Muscle of arm (tissue), 12 donors: ENCODE data around the gene SPECC1. TPM values are rescaled to one million over a fixed set of nuclear protein-coding genes. Genes with fewer than 3 reads are reported as not detected.
"Not testable (repeated sequence)": the region's sequence is repeated elsewhere in the genome, so short reads cannot be mapped to it uniquely, and the experiment has no call there.

Experiments used
- DNase-seq: peaks from one replicate; pipeline ENCODE4 v3.0.0-alpha.2; 2013
- polyA plus RNA-seq, 12 donors: library from polyadenylated mRNA; unstranded; fragments of 120-200 nt; gene quantifications; one replicate each; pipeline ENCODE4 v1.2.1, GENCODE V29; 2013; ENCODE audit not compliant: insufficient read length in 12 of 12

Gene SPECC1
- polyA plus RNA-seq, 12 donors: 5.7 to 16.3 (median 7.9) TPM; not detected in 1

DNA sequence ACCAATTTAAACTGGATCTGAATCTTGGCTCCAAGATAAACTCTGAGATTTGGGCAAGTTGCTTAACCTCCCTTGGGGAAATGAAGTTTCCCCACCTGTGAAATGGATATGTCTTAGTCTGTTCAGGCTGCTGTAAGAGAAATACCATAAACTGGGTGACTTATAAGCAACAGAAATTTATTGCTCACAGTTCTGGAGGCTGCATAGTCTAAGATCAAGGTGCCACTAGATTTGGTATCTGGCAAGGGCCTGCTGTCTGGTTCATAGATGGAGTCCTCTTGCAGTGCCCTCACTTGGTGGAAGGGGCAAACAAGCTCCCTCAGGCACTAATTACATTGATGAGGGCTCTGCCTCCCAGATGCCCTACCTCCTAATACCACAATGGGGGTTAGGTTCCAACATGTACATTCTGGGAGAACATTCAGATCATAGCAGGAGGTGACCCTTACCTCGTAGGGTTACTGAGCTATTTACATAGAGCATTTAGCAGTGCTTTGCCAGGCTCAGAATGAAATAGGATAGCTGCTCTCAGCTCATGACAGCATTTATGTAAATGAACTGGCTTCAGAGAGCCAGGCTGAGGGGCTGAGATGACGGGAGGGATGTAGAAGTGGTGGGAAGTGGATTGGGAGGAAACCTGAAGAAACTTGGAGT is 83.9 kb downstream of the SPECC1 start:
- no peak for DNase-seq

GRCh38 chr17:20094777-20095176 is 85.6 kb downstream of the SPECC1 start:
- DNase-seq: no peak

GRCh38 chr17:20095336-20096080 is 86.3 kb downstream of the SPECC1 start:
- DNase-seq: peak; percentile 82

- DNase-seq: no peak
These were observed 87.3 kb downstream of the SPECC1 start for GRCh38 chr17:20096430-20096829.

DNA sequence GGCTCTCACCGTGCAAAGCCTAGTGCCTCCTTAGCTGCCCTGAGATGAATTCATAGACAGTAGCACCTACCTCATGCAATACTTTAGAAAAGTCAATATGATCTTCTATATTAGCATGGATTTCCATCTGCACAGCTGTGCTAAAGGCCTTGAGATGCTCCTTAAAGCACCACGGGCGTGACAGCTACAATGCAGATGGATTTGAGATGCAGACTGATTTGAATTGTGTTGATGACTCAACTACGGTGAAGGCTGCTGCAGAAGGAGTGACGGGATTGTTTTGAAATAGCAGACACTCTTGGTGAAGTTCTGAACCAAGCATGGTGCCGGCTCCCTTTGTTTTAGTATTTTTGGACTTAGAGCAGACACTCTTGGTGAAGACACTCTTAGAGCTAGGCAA is 88.2 kb downstream of the SPECC1 start:
- no peak for DNase-seq

GRCh38 chr17:20098314-20098713 is 89.2 kb downstream of the SPECC1 start:
- DNase-seq: no peak

DNA sequence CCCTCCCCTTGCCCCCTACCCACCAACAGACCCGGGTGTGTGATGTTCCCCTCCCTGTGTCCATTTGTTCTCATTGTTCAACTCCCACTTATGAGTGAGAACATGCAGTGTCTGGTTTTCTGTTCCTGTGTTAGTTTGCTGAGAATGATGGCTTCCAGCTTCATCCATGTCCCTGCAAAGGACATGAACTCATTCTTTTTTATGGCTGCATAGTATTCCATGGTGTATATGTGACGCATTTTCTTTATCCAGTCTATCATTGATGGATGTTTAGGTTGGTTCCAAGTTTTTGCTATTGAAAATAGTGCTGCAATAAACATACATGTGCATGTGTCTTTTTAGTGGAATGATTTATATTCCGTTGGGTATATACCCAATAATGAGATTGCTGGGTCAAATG is 91.6 kb downstream of the SPECC1 start:
- DNase-seq: not testable (repeated sequence)

DNA sequence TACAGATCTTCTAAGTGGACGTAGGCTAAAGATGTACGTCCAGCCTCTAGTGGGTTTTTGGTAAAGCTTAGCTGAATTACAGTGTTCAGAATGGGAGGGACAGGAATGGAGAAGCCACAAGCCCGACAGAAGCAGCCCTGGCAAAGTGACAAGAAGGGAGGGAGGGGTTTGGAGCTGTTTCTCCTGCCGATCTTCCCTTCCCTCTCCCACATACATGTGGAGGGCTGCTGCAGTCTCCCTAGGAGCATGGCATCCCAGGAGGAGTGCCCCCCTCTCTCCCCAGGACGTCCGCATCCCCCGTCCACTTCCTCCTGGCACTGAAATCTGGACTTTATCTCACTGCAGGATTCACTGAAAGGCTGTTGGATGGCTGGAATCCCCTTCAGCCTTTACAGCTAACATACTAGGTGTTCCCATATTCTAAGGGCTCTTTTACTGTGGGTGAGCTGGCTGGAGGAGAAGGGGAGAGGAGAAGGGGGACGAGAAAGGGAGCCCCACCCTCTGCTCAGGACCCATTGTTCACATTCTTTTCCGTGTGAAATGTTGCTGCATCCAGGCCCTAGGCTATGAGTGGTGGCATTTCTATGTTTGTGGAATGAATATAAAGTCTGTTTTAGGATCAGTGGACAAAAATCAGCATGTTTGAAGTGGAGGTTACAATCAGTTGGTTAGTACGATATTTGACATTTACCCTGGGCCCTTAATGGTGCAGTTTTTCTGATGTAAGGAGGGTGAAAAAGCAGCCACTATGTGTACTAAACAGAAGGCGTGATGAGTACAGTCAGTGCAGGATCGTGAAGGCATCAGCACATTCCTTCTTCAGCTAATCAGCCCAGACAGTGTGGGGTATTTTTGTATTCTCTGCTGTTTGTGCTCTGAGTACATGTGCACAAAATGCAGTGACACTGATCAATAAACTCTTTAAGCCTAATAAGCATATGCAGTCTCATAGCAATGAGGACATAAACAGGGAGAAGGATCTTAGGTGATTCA is 94.6 kb downstream of the SPECC1 start:
- DNase-seq: no peak

DNA sequence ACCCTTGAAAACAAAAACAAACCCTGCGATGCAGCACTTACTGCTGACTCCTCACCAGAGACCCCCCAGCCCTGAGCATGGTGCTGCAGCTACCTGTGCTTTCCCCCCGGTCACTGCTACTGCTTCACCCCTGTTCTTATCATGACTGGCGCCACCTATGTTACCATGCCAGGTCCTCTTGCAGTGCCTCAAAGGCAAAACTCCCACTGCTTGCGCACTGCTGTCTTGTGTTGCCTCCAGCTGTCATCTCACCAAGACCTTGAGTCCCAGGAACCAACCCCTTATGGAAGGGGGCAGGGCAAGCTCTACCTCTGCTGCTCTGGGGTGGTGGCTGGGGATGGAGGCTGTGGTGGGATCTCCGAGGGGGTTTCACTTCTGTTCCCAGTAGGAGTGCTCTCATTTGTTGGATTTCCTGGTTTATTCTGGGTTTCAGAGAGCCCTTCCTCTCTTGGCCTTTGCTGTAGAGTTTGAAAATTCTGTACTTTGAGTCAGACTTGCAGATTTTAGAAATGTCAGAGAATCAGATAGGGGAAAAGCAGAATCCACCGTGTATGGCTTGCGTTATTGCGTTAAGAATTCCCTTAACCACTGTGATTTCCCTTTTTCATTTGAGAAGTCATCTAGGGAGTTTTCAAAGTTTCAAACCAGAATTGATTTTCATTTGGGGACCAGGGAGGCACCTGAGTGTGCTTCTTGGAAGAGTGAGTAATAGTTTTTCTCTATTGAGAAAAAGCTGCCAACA is 96.6 kb downstream of the SPECC1 start:
- DNase-seq: no peak

- DNase-seq: not testable (repeated sequence)
These were observed 97.3 kb downstream of the SPECC1 start for GRCh38 chr17:20106446-20106845.

- DNase-seq: no peak
These were observed 99.9 kb downstream of the SPECC1 start for GRCh38 chr17:20109076-20109475.

DNA sequence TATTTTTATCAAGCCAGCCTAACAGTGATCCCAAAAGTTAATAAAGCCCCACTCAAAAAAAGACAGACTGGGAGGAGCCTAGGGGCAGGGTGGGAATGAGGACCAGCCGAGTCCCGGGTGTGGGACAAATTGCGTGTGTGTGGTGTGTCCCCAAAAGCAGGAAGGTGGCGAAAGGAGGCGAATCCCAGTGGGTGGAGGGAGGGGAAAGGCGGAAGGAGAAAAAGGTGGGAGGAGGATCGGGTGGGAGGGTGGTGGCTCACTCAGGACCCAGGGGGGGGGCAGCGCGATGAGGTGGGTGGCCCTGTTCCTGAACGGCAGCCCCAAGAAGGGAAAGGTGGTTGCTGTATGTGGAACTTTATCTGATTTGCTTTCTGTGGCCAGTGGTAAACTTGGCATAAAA is 102.4 kb downstream of the SPECC1 start:
- no peak for DNase-seq

- no peak for DNase-seq
These were observed 105.3 kb downstream of the SPECC1 start for GRCh38 chr17:20114466-20114865.

DNA sequence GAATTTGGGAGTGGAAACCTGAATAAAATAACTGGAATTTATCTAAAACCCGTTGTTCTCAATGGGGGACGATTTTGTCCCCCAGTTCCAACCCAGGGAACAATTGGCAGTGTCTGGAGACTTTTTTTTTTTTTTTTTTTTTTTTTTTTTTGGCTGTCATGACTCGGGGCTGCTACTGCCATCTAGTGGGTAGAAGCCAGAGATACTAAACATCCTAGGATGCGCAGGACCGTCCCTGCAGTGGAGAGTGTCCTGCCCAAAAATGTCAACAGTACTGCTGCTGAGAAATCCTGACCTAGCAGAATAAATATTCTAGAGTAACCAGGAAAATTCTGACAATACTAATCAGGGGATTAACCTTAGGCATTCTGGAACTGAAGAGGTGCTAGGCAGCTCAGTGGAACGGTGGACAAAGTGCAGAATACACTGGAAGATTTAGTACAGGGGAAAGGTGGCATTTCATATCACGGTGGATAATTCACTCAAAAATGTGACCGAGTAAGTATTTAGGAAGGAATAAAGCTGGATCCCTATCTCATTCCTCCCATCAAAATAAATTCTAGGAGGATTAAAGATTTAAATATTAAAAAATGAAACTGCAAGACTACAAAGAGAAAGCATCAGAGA is 107.6 kb downstream of the SPECC1 start:
- peak; percentile 63 for DNase-seq

DNA sequence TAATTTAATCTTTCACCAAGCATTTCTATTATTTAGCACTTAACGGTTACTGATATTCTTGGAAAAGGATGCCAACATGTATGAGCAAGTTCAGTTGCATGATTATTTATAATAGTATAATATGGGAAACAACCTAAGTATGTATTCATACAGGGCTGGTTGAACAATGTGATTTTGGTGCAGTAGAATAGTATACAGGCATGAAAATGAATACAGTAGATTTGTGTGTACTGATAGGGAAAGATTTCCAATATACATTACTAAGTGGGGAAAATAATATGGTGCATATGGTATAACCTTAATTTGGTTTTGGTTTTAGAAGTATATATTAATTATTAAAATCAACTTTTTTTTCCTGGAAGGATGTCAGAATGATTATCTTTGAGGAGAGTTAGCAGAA is 109.1 kb downstream of the SPECC1 start:
- DNase-seq: no peak

- DNase-seq: no peak
These were observed 111.7 kb downstream of the SPECC1 start for GRCh38 chr17:20120836-20121235.

DNA sequence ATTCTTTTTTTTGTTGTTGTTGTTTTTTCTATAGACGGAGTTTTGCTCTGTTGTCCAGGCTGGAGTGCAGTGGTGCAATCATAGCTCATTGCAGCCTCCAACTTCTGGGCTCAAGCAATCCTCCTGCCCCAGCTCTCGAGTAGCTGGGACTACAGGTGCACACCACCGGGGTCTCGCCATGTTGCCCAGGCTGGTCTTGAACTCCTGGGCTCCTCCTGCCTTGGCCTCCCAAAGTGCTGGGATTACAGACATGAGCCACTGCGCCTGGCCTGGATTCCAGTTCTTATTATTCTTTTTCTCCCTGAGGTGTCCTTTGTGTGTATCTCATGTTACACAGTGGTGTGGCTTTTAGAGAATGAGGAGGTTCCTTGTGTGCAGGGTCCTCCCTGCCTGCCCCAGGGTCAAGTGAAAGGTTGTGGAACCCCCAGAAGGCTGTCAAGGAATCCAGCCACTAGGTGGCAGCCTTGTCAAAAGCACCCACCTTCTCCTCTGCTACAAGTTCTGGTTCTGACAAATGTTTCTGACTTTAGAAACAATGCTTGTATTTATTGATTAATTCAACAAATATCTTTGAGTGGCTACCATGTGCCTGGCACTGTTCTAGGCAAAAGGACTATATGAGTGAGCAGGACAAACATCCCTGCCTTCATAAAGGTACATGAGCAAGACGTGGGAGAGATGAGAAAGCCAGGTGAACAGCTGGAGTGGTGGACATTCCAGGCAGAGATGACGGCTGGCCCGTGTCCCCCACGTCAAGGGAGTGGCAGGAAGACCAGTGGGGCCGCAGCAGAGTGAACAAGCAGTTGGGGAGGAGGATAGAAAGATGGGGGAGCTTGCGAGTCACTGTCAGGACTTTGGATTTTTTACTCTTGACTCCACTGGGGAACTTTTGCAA is 112.4 kb downstream of the SPECC1 start:
- peak; percentile 47 for DNase-seq

DNA sequence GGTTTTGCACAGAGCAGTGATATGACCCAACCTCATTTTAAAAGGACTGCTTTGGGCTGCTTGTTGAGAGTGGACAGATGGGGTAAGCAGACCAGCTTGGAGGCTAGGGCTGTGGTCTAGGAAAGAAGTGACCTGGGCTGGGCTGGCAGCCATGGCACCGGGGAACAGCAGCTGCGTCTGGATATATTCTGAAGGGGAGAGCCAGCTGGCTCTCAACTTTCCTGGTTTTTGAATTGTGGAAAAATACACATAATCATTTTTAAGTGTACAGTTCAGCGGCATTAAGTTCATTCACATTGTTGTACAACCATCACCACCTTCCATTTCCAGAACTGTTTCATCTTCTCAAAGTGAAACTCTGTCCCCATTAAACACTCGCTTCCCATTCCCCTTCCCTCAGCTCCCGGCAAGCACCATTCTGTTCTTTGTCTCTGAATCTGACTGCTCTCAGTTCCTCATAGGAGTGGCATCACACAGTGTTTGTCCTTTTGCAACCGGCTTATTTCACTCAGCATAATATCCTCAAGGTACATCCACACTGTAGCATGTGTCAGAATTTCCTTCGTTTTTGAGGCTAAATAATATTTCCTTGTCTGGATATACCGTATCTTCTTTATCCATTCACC is 113.2 kb downstream of the SPECC1 start:
- DNase-seq: no peak

- DNase-seq: no peak
These were observed 114.0 kb downstream of the SPECC1 start for GRCh38 chr17:20123209-20123608.

DNA sequence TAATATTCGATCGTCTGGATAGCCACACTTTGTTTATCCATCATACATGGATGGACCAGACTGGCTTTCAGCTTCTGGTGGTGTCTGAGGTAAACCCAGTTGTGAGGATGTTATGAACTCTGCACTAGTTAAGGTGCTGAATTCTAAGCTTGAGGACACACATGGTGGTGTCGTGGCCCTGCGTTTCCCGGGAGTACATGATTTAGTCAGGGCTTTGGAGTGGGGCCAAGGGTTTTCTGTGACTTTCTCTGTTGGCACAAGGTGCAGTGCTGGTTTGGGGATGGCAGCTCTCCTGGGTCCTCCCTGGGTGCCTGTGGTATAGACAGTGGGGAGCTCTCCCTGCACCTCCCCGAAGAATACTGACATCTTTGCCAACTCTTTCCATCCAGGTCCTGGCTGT is 116.6 kb downstream of the SPECC1 start:
- DNase-seq: no peak
